HG02798 (cell line): ENCODE results near the gene FAT2.

Experiments used
- ATAC-seq: cut with Tn5 transposase; IDR thresholded peaks from one replicate; pipeline ENCODE4 v1.9.1; 2021; ENCODE audit warnings: mild to moderate bottlenecking; ENCODE audit not compliant: unreplicated experiment, poor library complexity

FAT2 gene, protein sequence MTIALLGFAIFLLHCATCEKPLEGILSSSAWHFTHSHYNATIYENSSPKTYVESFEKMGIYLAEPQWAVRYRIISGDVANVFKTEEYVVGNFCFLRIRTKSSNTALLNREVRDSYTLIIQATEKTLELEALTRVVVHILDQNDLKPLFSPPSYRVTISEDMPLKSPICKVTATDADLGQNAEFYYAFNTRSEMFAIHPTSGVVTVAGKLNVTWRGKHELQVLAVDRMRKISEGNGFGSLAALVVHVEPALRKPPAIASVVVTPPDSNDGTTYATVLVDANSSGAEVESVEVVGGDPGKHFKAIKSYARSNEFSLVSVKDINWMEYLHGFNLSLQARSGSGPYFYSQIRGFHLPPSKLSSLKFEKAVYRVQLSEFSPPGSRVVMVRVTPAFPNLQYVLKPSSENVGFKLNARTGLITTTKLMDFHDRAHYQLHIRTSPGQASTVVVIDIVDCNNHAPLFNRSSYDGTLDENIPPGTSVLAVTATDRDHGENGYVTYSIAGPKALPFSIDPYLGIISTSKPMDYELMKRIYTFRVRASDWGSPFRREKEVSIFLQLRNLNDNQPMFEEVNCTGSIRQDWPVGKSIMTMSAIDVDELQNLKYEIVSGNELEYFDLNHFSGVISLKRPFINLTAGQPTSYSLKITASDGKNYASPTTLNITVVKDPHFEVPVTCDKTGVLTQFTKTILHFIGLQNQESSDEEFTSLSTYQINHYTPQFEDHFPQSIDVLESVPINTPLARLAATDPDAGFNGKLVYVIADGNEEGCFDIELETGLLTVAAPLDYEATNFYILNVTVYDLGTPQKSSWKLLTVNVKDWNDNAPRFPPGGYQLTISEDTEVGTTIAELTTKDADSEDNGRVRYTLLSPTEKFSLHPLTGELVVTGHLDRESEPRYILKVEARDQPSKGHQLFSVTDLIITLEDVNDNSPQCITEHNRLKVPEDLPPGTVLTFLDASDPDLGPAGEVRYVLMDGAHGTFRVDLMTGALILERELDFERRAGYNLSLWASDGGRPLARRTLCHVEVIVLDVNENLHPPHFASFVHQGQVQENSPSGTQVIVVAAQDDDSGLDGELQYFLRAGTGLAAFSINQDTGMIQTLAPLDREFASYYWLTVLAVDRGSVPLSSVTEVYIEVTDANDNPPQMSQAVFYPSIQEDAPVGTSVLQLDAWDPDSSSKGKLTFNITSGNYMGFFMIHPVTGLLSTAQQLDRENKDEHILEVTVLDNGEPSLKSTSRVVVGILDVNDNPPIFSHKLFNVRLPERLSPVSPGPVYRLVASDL (N-terminal part only)

DNA sequence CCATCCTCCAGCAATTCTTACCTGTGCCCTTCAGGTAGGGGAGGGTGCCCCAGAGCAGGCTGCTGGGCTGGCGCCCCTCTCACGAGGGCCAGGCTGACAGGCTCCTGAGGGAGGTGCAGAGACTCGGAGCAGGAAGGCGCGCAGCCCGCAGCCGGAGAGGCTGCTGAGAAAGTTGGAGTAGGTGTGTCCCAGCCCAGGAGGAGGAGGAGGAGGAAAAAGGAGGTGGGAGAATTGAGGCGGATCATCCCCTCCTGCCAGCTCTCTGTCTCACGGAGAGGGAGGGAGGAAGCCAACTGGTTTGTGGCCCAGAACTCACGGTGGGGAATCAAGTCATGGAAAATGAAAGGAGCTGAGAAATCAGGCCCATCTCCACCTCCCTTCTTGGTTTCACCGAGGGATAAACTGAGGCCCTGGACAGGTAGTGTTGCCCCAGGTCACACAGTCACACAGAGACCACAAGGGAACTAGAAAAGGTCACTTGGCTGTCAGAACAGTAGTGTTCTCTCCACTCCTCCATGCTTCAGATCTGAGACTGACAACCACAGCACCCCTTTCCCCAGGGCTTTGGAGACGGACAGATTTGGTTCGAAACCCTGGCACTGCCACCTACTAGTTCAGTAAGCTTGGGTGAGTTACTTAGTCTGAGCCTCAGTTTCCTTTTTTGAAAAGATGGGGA lies at the start of gene FAT2:
Gene FAT2, minus strand, starts transcription at position 188 of the 676 bp plus-strand sequence. CDS start 22,400 bp downstream, outside the sequence.
- no peak for ATAC-seq

DNA sequence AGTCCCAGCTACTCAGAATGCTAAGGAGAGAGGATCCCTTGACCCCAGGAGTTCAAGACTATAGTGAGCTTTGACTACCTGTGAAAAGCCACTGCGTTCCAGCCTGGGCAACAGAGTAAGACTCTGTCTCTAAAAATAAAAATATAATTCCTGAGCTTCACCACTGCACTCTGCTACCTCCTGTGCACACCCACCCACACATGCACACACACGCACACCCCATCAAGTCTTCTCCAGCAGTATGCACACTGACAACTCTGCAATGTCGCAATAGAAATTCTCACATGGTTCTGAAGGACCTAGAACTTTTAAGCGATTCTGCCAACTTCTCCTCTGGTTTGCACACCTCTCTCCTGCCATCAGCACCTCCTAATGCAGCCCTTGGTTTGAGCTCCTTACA lies 47.5 kb upstream of the FAT2 start:
- ATAC-seq, result no peak

DNA sequence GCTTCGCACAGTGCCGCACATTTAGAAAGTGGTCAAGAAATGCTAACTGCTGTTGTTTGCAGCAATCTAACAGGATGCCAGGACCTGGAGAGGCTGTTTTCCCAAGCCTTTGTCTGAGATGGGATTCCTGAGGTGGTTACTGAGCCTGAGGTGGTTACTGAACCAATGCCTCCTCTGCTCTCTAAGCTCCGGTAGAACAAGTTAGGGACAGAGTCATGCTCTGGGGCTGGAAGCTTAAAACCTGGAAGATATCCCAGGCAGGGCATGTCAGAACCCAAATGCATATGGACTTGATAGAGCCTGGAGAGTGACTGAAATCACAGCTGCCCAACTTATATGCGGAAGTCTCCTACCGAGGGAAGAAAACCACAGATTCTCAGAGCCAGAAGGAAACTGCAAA lies 46.5 kb upstream of the FAT2 start:
- no peak for ATAC-seq

DNA sequence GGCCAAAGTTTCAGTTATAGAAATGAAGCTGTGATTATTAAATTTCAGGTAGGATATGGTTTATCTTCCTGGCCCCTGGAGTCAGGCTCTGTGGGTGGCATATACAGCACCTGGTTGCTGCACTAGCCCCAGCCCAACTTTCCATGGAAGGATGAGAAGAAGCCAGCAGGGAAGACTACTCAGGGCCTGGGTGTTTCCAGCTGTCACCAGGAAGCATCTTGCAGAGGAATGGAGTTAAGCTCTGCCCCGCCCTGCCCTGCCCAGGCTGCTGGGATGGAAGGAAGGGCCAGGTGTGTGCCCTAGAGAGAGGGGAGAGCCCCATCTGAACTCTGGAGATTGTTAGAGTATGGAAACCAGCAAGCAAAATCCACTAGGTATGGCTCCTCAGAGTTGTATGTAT lies 42.8 kb upstream of the FAT2 start:
- ATAC-seq, result no peak

DNA sequence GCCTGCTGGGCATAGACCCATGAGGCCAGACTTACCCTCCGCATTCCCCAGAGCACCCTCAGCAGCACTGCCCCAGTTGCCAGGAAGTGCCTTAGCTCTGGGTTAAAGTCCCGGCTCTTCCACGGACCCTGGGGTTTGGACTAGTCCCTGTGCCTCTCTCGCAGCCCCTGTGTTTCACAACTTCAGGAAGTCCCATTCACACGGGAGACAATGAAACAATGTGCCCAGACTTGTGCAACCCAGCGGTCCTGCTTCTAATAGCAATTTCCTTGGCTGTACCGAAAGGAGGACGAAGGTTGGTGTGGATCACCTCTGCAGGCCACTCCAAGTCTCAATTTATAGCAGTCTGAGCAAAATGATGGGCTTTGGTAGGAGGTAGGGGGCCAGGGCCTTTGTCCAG lies 41.8 kb upstream of the FAT2 start:
- ATAC-seq, result no peak

DNA sequence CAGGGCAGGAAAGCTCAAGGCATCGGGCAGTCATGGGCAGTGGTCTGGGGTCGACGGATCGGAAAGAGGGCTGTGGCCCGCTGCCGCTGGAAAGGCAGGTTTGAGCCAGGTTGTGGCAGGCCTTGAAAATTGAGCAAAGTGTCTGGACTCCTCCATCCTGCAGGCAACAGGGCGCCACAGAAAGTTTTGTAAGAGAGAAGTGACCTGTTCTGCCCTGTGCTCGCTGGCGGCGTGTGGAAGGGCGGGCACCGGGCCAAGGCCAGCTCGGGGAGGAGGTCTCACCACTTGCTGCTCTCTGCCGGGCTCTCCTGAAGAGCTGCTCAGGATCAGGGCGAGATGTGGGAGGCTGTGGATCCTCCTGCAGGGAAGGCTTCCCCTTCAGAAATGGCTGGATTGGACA lies 41.4 kb upstream of the FAT2 start:
- ATAC-seq, result no peak

DNA sequence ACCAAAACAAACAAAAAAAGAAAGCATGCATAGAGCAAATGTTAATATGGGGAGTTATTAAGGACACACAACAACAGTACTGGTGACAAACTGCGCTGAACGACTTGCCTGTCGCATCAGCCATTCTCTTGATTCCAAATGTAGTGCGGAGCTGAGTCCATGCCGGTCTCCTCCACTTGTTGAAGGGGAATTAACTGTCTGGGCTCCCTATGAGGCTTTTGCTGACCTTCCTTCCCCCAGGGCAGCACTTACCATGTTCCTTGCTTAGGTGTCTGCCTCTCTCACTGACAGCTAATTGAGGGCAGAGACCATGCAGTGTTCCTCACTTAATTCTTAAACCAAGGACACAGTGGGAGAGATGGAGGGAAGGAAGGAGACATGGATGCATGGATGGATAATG lies 40.8 kb upstream of the FAT2 start:
- no peak for ATAC-seq

DNA sequence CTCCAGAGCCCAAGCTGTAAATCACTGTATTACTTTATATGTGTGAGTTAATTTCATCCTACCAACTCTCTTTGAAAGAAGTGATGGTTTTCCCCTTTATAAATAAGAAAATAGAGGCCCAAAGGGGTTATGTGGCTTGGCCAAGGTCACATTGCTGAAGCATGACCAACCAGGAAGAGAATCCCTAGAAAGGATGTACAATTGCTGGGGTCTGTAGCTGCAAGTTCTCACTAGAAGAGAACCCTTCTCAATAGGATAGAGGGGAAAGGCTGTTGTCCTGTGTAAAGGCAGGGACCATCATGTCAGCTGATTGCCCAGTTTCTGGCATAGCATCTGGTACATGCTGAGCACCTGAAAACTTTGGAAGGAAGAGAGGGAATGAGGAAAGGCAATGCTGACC lies 39.0 kb upstream of the FAT2 start:
- no peak for ATAC-seq

DNA sequence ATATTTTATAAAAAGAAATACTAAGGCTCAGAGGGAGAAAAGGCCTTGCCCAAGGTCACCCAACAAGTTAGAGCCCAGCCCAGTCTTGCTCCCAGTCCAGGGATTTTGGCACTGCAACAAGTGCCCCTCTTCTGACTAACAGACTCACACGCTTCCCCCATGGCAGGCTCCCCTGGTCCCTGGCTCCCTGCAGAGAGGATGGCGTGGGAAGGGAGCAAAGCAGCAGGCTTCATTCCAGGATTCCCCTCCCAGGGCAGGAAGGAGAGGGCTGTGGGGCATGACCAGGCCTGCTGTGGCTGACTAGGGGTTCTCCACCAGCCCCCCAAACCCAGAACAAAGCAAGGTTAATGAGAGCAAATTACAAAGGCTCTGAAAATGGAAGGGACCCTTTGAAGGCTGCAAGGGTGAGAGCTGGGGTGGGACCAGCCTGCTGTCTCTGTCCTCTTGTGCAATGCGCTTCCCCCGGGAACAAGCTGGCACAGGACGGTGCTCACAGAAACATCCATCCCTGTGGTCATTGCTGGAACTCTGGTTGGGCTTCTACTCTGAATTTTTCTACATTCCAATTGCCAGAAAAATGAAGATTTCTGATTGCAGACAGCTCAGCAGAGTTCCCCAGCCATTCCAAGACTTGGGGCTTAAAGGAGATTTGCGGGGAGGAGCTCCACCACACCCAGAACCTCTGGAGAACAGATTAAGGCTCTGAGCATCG lies 37.1 kb upstream of the FAT2 start:
- no peak for ATAC-seq

DNA sequence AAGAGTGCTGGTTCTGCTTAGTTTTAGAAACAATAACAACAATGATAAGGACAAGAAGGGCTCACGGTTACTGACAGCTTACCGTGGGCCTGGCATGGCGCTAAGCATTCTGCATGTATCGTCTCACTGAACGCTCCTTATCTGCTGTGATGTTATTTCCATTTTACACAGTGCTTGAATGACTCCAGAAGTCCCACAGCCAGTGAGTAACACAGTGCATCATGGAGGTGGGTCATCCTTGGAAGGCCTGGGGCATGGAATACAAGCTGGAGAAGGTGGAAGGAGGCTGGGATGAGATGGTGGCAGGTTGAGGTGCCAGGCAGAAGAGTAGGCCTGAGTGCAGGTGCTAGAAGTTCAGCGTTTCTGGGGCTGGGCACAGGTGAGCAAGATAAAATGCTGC lies 36.5 kb upstream of the FAT2 start:
- ATAC-seq, result no peak

DNA sequence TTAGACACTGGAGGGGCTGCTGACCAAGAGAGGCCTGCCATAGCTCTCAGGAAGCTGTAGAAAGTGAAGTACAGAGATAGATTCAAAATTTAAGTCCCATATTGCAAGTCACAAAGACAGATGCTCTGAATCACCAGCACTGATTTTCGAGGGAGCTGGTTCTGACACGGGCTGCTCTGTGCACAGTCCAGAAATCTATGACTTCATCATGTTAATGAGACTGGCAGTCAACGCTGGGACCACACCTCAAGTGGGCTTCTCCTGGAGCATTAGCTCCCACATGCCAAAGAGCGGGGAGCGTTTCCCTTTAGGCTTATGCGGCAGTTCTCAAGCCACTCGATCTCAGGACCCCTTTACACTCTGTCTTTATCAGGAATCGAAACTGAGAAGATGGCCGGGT lies 34.2 kb upstream of the FAT2 start:
- no peak for ATAC-seq

DNA sequence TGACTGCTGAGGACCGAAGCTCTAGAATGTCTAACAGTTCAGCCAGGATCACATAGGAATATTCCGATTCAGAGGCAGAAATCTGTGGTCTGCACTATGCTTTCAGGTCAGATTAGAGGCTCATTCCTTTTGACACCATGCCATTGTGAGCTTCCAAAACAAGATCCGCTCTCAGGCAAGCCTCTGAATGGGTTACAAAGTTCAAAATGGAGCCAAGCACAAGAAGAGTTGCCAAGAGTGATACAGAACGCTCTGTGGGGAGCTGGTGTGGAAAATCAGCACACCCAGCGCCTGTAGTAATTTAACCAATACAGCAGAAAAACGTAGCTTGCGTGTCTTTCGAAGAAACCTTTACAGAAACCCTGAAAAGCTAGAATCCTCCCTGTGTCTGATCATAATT lies 33.3 kb upstream of the FAT2 start:
- no peak for ATAC-seq

DNA sequence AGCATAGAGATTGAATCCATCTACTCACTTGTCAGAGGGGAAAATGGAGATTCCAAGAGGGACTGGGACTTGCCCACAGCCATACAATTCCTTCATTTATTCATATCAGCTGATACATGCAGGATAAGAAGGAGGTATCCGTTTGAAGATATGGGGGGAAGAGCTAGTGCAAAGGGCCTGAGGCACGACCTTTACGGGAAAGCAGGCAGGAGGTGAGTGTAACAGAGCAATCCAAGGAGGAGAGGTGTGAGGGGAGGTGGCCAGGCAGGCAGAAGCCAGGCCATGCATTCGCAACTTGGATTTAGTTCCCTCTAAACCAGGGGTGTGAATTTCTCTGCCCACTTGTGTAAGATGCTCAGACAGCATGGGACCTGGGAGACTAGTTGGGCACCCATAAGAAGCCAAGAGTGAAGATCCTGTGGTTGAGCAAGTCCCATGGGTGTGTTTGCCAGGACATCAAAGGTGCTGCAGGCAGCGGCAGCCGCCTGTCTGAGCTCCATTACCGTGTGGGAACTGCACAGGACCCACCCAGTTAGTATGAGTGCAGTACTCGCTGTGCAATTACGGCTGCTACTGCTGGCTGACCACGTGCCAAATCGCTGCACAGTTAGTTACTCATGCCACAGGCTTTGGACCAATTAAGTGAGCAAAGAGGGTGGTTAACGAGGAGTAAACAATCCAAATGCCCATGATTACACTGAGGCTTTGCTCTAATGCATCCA lies 31.4 kb upstream of the FAT2 start:
- no peak for ATAC-seq

DNA sequence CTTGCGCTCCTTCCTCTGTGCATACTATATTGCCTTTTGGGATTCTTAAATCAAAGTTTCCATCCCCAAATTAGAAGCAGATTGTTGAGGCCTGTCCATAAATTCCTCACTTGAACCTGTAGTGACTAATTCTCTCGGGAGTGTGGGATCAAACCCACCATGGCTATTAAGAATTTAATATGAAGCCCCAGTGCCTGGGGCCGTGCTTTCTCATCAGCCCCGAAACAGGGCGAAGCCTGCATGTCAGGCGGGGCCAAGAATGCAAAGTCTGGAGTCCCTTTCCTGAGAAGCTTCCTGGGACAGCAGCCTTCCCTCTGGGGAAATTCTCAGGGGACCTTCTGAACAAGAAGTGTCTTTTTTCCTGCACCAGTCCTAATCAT lies 29.3 kb upstream of the FAT2 start:
- no peak for ATAC-seq

DNA sequence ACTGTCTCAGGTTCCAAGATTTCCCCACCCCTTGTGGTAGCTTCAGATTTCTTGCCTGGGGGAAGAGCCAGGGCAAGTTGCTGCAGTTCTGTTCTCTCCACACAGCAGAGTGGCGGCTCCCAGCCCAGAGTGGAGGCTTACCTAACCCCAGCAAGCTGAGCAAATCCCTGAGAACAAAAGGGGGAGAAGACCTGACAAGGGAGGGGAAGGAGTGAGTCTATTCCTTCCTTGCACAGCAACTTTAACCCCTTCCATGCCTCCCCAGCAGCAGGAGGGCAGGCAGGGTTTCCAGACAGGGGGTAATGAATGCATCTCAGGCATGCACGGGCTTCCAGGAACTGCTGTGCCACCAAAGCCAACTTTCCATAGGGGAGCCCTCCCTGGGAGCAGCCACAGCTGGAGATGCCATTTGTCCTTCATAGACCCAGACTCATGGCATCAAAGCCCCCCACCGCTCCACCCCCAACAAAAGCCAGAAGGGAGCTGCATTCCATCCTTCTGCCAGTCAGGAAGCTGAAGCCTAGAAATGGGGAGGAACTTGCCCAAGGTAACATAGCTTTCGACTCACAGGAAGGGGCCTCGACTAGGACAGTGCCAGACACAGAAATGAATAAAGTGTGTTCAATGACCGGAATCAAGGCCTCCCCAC lies 28.8 kb upstream of the FAT2 start:
- no peak for ATAC-seq

DNA sequence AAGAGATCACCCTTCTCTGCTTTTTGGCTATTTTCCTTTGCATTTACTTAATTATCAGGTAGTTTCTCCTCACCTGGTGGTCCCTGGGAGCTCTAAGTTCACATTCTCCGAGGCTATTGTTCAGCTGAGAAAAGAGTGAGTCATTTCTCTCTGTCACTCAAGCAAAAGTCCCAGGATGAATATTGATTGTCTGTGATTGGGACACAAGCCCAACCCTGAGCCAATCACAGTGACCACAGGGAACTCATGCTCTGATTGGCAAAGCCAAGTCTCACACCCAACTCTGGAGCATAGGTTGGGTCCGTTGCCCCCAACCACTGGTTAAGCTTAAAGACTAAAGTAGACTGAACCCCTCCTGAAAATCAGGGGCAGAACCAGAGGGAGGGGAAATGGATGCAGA lies 27.8 kb upstream of the FAT2 start:
- ATAC-seq, result peak; percentile 32

DNA sequence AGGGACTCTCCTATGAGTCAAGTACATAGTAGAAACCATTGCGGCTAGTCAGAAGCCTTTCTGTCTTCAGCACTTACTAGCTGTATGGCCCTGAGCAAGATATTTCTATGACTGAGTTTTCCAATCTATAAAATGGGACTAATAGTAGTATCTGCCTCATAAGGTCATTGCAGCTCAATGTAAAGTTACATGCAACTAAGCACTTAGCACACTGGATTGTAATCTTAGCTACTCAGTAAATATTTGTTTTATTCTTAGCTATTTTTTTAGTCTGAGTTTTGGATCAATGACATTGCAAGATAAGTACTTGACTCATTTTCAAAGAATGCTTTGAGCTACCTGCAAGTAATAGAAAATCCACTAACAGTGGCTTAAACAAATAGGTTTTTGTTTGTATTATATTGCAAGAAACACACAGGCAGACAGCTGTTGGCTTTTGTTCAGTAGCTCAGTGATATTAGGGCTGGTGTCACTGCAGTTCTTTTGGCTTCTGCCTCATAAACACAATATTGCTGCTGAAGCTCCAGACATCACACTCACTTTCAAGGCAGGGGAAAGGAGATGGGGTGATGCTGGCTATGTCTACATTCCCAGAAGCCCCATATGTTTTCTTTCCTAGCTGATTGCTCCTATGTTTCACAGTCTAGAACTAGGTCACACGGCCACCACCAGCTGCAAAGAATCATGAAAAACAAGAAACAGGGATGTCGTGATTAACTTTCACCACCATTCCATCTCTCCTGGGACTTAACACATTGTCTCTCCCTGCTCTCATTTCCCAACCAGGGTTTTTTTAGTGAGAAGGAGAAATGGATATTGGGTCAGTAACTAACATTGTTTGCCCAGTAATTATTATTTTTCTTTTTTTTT lies 26.9 kb upstream of the FAT2 start:
- no peak for ATAC-seq
